ENCODE results near the gene ITIH3.

GRCh38 chr3:52763466-52763865 is 31.1 kb upstream of the ITIH3 start:
- no peak for TF ChIP-seq EZH2 (IDR thresholded peaks at IDR 0.05; ENCODE audit: insufficient read depth, low read length)
- TF ChIP-seq, protein P1, sequence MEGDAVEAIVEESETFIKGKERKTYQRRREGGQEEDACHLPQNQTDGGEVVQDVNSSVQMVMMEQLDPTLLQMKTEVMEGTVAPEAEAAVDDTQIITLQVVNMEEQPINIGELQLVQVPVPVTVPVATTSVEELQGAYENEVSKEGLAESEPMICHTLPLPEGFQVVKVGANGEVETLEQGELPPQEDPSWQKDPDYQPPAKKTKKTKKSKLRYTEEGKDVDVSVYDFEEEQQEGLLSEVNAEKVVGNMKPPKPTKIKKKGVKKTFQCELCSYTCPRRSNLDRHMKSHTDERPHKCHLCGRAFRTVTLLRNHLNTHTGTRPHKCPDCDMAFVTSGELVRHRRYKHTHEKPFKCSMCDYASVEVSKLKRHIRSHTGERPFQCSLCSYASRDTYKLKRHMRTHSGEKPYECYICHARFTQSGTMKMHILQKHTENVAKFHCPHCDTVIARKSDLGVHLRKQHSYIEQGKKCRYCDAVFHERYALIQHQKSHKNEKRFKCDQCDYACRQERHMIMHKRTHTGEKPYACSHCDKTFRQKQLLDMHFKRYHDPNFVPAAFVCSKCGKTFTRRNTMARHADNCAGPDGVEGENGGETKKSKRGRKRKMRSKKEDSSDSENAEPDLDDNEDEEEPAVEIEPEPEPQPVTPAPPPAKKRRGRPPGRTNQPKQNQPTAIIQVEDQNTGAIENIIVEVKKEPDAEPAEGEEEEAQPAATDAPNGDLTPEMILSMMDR (IDR thresholded peaks at IDR 0.05; ENCODE audit: insufficient read depth, low read depth, low read length) = no peak
